Eye (tissue), 1 donor: ENCODE measurements around the gene COQ8A.
"Not testable (repeated sequence)": the region's sequence is repeated elsewhere in the genome, so short reads cannot be mapped to it uniquely, and the experiment has no call there.

Experiments used
- DNase-seq: peaks from one replicate; pipeline ENCODE4 v3.0.0-alpha.2; 2015

Gene COQ8A

DNA sequence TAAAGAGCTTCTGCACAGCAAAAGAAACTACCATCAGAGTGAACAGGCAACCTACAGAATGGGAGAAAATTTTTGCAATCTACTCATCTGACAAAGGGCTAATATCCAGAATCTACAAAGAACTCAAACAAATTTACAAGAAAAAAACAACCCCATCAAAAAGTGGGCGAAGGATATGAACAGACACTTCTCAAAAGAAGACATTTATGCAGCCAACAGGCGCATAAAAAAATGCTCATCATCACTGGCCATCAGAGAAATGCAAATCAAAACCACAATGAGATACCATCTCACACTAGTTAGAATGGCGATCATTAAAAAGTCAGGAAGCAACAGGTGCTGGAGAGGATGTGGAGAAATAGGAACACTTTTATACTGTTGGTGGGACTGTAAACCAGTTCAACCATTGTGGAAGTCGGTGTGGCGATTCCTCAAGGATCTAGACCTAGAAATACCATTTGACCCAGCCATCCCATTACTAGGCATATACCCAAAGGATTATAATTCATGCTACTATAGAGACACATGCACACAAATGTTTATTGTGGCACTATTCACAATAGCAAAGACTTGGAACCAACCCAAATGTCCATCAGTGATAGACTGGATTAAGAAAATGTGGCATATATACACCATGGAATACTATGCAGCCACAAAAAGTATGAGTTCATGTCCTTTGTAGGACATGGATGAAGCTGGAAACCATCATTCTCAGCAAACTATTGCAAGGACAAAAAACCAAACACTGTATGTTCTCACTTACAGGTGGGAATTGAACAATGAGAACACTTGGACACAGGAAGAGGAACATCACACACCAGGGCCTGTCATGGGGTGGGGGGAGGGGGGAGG lies 10.6 kb upstream of the COQ8A start:
- DNase-seq: not testable (repeated sequence)

- DNase-seq: peak; percentile 18
Observed at GRCh38 chr1:226934483-226935237, 5.4 kb upstream of the COQ8A start.

DNA sequence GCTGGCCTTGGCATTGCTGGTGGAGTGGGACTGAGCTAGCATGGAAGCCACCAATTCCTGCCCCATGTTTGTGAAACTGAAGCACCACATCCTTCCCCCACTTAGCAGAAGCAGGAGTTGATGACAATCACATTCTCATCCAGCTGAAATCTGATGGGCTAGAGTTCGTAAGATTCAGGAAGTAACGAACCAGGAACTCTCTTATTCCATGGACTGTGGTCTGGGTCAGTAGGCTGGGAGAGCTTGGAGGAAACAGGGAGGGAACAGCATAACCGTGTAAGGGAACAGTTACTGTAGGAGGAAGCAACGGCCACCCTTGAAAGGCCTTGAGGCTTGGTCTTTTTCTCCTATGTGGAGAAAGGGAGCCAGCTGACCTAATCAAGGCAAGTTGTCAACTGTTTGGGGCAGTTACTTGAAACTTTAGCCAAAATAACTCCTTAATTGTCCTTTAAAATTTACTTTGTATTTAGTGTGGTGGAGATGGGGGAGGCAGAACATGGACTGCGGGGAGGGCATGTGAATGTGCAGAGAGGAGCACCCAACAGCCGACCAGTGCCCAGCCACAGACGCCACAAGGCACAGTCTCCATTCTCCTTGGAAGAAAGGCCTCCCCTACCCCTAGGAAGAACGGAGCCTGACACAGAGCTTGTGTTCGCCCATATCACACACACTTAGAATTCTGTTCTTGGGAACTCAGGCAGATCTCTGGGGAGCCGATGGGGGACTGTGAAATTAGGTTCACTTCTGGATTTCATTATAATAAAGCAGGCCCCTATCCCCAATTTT lies 2.0 kb upstream of the COQ8A start:
- DNase-seq: no peak

DNA sequence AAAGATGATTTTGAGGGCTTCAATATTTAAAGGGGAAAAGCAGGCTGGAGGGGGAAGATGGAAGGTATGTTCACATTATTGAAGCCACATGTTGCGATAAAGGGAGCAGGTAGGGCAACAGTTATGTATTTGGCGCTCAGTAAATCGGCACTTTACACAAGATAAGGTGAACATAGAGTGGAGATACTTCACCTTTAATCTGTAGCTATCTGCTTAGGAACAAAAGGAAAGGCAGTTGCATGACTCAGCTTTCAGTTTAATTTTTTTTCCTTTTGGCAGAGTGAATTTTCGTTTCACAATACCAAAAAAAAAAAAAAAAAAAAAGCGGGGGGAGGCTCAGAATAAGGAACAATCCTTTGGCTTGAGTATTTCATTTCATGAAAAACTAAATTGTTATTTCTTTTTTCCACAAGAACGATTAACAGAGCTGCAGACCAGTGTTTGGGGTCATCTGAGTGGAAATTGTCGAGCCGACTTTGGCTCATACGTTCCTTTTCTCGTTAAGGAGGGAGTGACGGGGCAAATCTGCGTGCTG lies 1.1 kb upstream of the COQ8A start:
- no peak for DNase-seq

- no peak for DNase-seq
Observed at GRCh38 chr1:226939438-226940028, 561 bp upstream of the COQ8A start.

- no peak for DNase-seq
Observed at GRCh38 chr1:226940806-226941067, 643 bp downstream of the COQ8A start.

DNA sequence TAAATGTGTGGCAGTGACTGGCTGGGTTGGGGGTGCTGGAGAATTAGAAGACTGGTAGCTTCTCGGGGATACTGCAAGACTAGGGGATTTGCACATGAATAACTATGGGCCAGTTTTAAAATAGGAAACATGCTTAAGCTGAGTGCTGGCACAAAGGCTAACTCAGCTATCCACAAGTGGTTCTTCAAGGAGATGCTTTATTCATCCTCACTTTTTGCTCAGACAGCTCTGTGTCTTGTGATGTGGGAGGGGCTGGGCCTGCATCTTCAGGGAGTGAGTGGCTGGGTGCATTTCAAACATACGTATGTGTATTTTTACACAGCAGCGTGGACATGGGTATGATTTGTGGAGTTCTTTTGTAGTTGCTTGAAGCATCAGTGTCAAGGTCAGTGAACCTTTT lies 2.3 kb downstream of the COQ8A start:
- DNase-seq: no peak

- no peak for DNase-seq
Observed at GRCh38 chr1:226943156-226943555, 3.1 kb downstream of the COQ8A start.

GRCh38 chr1:226943927-226944326 lies 3.8 kb downstream of the COQ8A start:
- no peak for DNase-seq

GRCh38 chr1:226945106-226945857 lies 5.2 kb downstream of the COQ8A start:
- DNase-seq: peak; percentile 76

- DNase-seq: no peak
Observed at GRCh38 chr1:226945858-226946245, 5.8 kb downstream of the COQ8A start.

GRCh38 chr1:226946285-226946684 lies 6.2 kb downstream of the COQ8A start:
- DNase-seq: no peak

- peak; percentile 9 for DNase-seq
Observed at GRCh38 chr1:226946841-226947240, 6.7 kb downstream of the COQ8A start.

- DNase-seq: no peak
Observed at GRCh38 chr1:226948051-226948450, 8.0 kb downstream of the COQ8A start.

DNA sequence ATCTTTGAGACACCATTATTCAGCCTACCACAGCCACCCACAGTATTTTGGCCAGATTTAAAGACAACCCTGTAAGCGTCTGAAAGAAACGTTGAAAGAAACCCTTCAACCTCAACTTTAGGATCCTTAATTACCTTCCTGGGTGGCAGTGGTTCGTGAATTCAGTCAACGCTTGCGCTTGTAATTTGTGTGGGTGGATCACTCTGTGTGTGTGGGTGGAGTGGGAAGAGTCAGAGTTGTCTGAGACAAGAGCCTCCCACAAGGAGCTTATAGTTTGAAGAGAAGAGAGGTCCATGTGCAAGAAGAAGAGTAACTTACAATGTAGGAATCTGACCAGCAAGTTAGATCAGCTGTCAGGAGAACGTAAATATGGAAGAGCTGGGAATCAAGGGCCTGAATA lies 8.4 kb downstream of the COQ8A start:
- DNase-seq: no peak

DNA sequence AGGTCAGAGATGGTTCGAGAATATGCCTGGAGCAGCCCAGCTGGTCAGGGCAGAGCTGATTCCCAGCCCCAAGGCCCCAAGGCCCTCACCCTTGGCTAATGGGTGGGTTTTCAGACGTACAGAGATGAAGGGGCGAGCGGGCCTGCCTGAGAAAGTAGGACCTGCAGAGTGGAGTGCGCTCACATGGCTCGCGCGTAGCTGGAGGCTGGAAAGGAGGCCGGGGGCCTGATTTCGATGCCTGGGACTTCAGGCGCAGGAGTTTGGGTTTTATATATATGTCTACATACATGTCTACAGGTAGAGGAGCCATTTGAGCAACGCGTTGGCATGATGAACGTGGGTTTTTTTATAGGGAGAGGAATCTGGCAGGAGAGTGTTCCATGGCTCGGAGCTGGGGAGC lies 8.9 kb downstream of the COQ8A start:
- no peak for DNase-seq

DNA sequence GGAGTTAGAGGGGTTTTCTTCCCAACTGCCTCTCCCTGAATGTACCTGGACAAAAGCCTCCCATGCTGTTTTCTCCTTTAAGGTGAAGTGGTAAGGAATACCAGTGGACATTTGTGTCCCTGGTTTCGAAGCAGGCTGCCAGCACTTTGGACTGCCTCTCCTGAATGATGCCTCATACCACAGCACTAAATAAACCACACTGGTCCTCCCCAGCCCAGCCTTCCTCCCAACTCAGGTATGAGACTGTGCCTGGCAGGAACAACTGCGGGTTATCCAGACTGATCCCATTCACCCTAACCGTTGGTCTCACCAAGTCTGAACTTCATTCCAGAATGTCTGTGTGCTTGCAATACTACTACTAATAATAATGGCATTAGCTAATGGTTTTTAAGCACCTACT lies 9.3 kb downstream of the COQ8A start:
- DNase-seq: no peak

- DNase-seq: no peak
Observed at GRCh38 chr1:226950316-226950715, 10.2 kb downstream of the COQ8A start.

- DNase-seq: no peak
Observed at GRCh38 chr1:226950871-226951270, 10.8 kb downstream of the COQ8A start.

DNA sequence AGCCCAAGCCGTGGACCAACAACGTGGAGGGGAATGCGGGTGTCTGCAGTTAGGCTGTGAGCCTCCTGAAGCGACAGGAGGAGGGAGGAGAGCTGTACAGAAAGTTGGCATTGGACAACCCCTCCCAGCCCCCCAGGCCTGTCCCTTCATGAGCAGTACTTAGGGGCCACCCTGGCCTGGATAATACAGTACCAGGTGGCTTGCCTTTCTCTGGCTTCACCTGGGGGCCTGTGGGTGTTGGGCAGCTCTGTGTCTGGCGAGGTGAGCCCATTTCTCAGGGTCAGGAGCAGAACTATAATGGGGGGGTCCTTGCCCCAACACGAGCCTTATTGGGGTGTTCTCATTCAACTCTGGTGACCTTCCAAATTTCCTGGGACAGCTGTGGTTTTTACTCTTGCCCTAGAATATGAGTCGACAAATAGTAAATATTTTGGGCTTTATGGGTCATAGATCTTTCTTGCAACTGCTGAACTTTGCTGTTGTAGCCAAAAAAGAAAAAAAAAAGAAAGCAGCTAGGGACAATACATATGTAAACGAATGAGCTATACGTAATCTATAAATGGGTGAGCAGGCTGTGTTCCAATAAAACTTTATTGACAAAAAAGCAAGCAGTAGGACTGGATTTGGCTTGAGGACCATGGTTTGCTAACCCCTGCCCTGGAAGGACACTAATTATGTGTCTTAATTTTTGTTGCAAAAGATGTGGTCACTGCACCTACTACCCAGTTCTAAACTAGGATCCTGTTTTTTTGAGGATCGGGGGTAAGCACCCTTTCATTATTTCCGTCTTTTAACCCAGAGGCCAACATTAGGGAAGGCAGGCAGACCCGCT lies 11.4 kb downstream of the COQ8A start:
- no peak for DNase-seq

- no peak for DNase-seq
Observed at GRCh38 chr1:226952118-226952441, 12.0 kb downstream of the COQ8A start.
